ENCODE data around the gene PPP1R9B. TPM values are rescaled to one million over a fixed set of nuclear protein-coding genes. Genes with fewer than 3 reads are reported as not detected.

Gene PPP1R9B
- total and polyA plus RNA-seq, 2 of the 8 experiments (the other 6 are each of a cell fraction or from before 2014, with no cell fraction given), result 5.2 to 13.1 TPM

DNA sequence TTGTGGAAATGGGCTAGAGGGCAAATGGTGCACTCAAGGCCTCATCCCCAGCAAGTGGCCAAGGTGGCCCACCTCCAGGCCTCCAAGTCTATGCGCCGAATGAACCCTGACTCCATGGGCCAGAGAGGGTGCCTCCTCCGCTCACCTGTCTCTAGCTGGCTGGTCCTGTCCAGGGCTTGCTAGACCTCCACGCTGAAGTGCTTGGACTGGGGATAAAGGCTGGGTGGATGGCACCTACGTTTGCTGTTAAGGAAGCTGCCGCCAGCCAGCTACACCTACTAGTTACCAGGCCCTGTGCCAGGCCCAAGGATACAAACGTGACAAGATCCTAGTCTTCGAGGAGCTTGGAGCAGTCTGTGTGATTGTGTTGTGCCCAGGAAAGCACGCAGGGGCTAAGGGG lies 14.6 kb upstream of the PPP1R9B start:
- H4K91ac ChIP-seq (replicated peaks; ENCODE audit: insufficient read length, low read length), result no peak overlapping the region
- no peak overlapping the region for H2BK5ac ChIP-seq (ENCODE audit: low read depth, low read length)
- H3K56ac ChIP-seq (replicated peaks; ENCODE audit: insufficient read length, low read depth, low read length), result no peak overlapping the region
- H4K20me1 ChIP-seq (replicated peaks in 1 of 2; ENCODE audit: control insufficient read depth in 1 of 2, insufficient read depth in 2 of 2, low read length in 2 of 2), result no peaks in the 10 kb centered on the region
- POLR2A ChIA-PET (ENCODE audit: partially characterized antibody), result interaction anchor here (1.1 to 1.5 kb wide), 2 partner anchors 44 to 138 kb away, joined by 3 to 4 read pairs; no protein-coding TSS in a partner anchor
- no peak for FAIRE-seq
- H4K5ac ChIP-seq (ENCODE audit: insufficient read length, low read depth, low read length), result no peak overlapping the region
- H3K27ac ChIP-seq (ENCODE audit: low read depth, low read length), result no peak overlapping the region
- H3K4me2 ChIP-seq (ENCODE audit: insufficient read depth in 1 of 2, low read depth in 2 of 2, low read length in 2 of 2), result no peak overlapping the region
- H3K23me2 ChIP-seq (ENCODE audit: low read depth, low read length), result peaks cover 12% of the 10 kb centered on the region
- no peak overlapping the region for H2BK20ac ChIP-seq (ENCODE audit: low read length)
- no peak overlapping the region for H2AK5ac ChIP-seq (ENCODE audit: low read depth, low read length)
- H3K9me3 ChIP-seq (ENCODE audit: insufficient read depth in 2 of 2, low read depth in 1 of 2, low read length in 1 of 2), result no peaks in the 10 kb centered on the region
- no peak overlapping the region for H3K9ac ChIP-seq (replicated peaks in 1 of 4; ENCODE audit: extremely low read depth in 1 of 4, low read depth in 3 of 4, low read length in 3 of 4)
- H4K8ac ChIP-seq (ENCODE audit: extremely low read depth, insufficient read depth, low read length), result no peak overlapping the region
- no peaks in the 10 kb centered on the region for H3K79me2 ChIP-seq (ENCODE audit: control insufficient read depth in 1 of 2, insufficient read depth in 2 of 2, low read length in 2 of 2)
- CTCF ChIA-PET (ENCODE audit: partially characterized antibody), result interaction anchor here (0.6 to 17.0 kb wide), 23 partner anchors 8 to 335 kb away, joined by 3 to 299 read pairs (median 5); partner anchors contain the start of gene COL1A1
- peaks cover 0 to 14% (median 12%) of the 10 kb centered on the region in 4 experiments; a peak in 5 of 7 replicates for H3K4me1 ChIP-seq (replicated peaks in 1 of 4; ENCODE audit: control insufficient read depth in 3 of 4, insufficient read depth in 4 of 4, low read length in 3 of 4)
- no peak for DNase-seq (ENCODE audit: low read depth in 1 of 2, low spot score in 2 of 2)
- H2AFZ ChIP-seq (ENCODE audit: low read length), result no peak overlapping the region
- peaks cover 0 to 6% (median 0%) of the 10 kb centered on the region in 4 experiments; a peak in 2 of 7 replicates for H3K27me3 ChIP-seq (replicated peaks in 1 of 4; ENCODE audit: control insufficient read depth in 3 of 4, extremely low read depth in 1 of 4, insufficient read depth in 3 of 4, low read length in 3 of 4)
- H2BK15ac ChIP-seq (ENCODE audit: low read length), result no peak overlapping the region
- WGBS, 2 experiments (ENCODE audit: extremely low coverage in 1 of 2, insufficient coverage in 1 of 2, insufficient read length in 1 of 2, insufficient replicate concordance in 2 of 2, low coverage in 1 of 2, low lambda C conversion rate in 2 of 2, missing lambda C conversion rate in 1 of 2), result 89% methylated on average over 9 of the region's 9 CpGs; no CpG with 5 or more reads in 1 of the 2 experiments
- no peak overlapping the region for H3K18ac ChIP-seq (ENCODE audit: extremely low read depth, low read length)
- no peak overlapping the region for H3K14ac ChIP-seq (ENCODE audit: insufficient read length)
- H2BK120ac ChIP-seq (replicated peaks; ENCODE audit: low read depth, low read length), result no peak overlapping the region
- H3K4ac ChIP-seq (replicated peaks; ENCODE audit: insufficient read length, low read depth, low read length), result no peak overlapping the region
- no peaks in the 10 kb centered on the region for H3K36me3 ChIP-seq (ENCODE audit: control insufficient read depth in 2 of 4, insufficient read depth in 4 of 4, low read length in 3 of 4)
- H3K4me3 ChIP-seq (ENCODE audit: extremely low read depth in 1 of 4, insufficient read depth in 2 of 4, low read depth in 3 of 4, low read length in 4 of 4), result no peak overlapping the region
- H3K23ac ChIP-seq (ENCODE audit: insufficient read length), result no peak overlapping the region
- no peaks in the 10 kb centered on the region for H3K79me1 ChIP-seq (ENCODE audit: low read depth, low read length)
- no peak overlapping the region for H2BK12ac ChIP-seq (ENCODE audit: low read depth, low read length)
- TF ChIP-seq CTBP2 (IDR thresholded peaks at IDR 0.05; ENCODE audit: borderline replicate concordance, insufficient read depth, insufficient read length, low read length) (no peak), CEBPB (IDR thresholded peaks at IDR 0.05; ENCODE audit: low read depth, low read length) (no peak), CBX5 (IDR thresholded peaks at IDR 0.05; ENCODE audit: low read depth, low read length) (no peak), CHD2 (IDR thresholded peaks at IDR 0.05; ENCODE audit: low read length) (no peak), ZNF274 (IDR thresholded peaks at IDR 0.05; ENCODE audit: borderline replicate concordance, extremely low read depth, low read length) (no peak), TBP (IDR thresholded peaks at IDR 0.05; ENCODE audit: low read depth, low read length) (no peak), GABPA (IDR thresholded peaks at IDR 0.05; ENCODE audit: borderline replicate concordance, insufficient read depth, low read length) (no peak), NRF1 (IDR thresholded peaks at IDR 0.05; ENCODE audit: low read depth, low read length) (no peak), EGR1 (IDR thresholded peaks at IDR 0.05; ENCODE audit: borderline replicate concordance, low read depth, low read length) (no peak), POLR2A (IDR thresholded peaks at IDR 0.05; ENCODE audit: control extremely low read depth in 1 of 2, low read depth in 2 of 2, low read length in 2 of 2) (no peak), RNF2 (IDR thresholded peaks at IDR 0.05; ENCODE audit: borderline replicate concordance, low read depth, low read length, missing control alignments, poor library complexity, severe bottlenecking) (no peak), HDAC6 (IDR thresholded peaks at IDR 0.05; ENCODE audit: low read depth, low read length) (no peak), SUZ12 (IDR thresholded peaks at IDR 0.05; ENCODE audit: low read length) (no peak), BRCA1 (IDR thresholded peaks at IDR 0.05; ENCODE audit: low read depth, low read length) (no peak), SAP30 (IDR thresholded peaks at IDR 0.05; ENCODE audit: insufficient read depth, insufficient replicate concordance, low read length) (no peak)
